Effector memory CD8-positive, alpha-beta T cell (primary cell): Measurements from ENCODE around the gene ROBO4.

ENCODE experiments used
- ATAC-seq: fragments of 150-1000 bp; cut with Tn5 transposase; replicated peaks from 2 replicates; pipeline ENCODE4 v1.10.0; 2021; ENCODE audit warnings: mild to moderate bottlenecking, moderate library complexity
- DNase-seq, 3 experiments: peaks; one replicate each; pipeline ENCODE4 v3.0.0; 2021
- H3K27ac Mint-ChIP-seq, 2 donors: one replicate each; pipeline ENCODE4 v1.8.0; 2022; ENCODE audit warnings: mild to moderate bottlenecking in 2 of 2, mixed read lengths in 2 of 2, moderate library complexity in 2 of 2
- H3K27me3 Mint-ChIP-seq, 2 donors: one replicate each; pipeline ENCODE4 v1.8.0; 2022; ENCODE audit warnings: mixed read lengths in 2 of 2
- H3K36me3 Mint-ChIP-seq: one replicate; pipeline ENCODE4 v1.8.0; 2022; ENCODE audit warnings: mild to moderate bottlenecking, moderate library complexity, mixed read lengths; ENCODE audit not compliant: insufficient read depth
- H3K4me1 Mint-ChIP-seq, 2 donors: one replicate each; pipeline ENCODE4 v1.8.0; 2022; ENCODE audit warnings: low read depth in 2 of 2, mixed read lengths in 2 of 2
- H3K4me3 Mint-ChIP-seq, 2 donors: one replicate each; pipeline ENCODE4 v1.8.0; 2022; ENCODE audit warnings: mild to moderate bottlenecking in 2 of 2, mixed read lengths in 2 of 2, moderate library complexity in 2 of 2
- H3K9me3 Mint-ChIP-seq, 2 donors: one replicate each; pipeline ENCODE4 v1.8.0; 2022; ENCODE audit warnings: mixed read lengths in 2 of 2

Gene ROBO4

DNA sequence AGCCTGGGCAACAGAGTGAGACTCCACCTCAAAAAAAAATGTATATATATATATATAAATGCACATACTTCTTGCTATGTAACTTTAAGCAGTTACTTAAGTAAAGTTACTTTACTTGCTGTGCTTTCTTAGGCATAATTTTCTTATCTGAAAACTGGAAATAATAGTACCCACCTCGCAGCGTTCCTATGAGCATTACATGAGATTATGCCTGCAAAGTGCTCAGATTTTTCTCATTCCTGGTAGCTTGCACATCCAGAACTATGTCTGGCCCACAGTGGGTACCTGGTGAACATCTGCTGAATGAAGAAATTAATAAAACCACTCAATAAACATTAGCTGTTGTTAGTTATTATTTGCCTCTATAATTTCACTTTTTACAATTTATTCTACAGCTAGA lies 38.5 kb downstream of the ROBO4 start:
- H3K9me3 Mint-ChIP-seq = no peaks in the 10 kb centered on the region
- H3K36me3 Mint-ChIP-seq = no peaks in the 10 kb centered on the region
- no peak overlapping the region for H3K4me3 Mint-ChIP-seq
- no peak for DNase-seq
- peaks cover 40 to 48% of the 10 kb centered on the region in 2 donors for H3K27me3 Mint-ChIP-seq
- H3K4me1 Mint-ChIP-seq = peaks cover 3 to 8% of the 10 kb centered on the region in 2 donors
- no peak for ATAC-seq
- no peak overlapping the region for H3K27ac Mint-ChIP-seq

GRCh38 chr11:124846070-124846673 lies 51.5 kb downstream of the ROBO4 start:
- no peaks in the 10 kb centered on the region for H3K9me3 Mint-ChIP-seq
- no peak overlapping the region for H3K27ac Mint-ChIP-seq
- ATAC-seq (no peak), DNase-seq (no peak)
- H3K36me3 Mint-ChIP-seq = peaks cover 3% of the 10 kb centered on the region
- H3K4me1 Mint-ChIP-seq = no peaks in the 10 kb centered on the region
- H3K4me3 Mint-ChIP-seq = no peak overlapping the region
- peaks cover 92 to 96% of the 10 kb centered on the region in 2 donors for H3K27me3 Mint-ChIP-seq

GRCh38 chr11:124844664-124845079 lies 53.0 kb downstream of the ROBO4 start:
- Mint-ChIP-seq H3K4me1 (peaks cover 4 to 5% of the 10 kb centered on the region in 2 donors), H3K27me3 (peaks cover 97 to 98% of the 10 kb centered on the region in 2 donors), H3K27ac (no peak overlapping the region), H3K4me3 (no peak overlapping the region), H3K9me3 (no peaks in the 10 kb centered on the region), H3K36me3 (peaks cover 3% of the 10 kb centered on the region)
- DNase-seq = no peak
- ATAC-seq = no peak

DNA sequence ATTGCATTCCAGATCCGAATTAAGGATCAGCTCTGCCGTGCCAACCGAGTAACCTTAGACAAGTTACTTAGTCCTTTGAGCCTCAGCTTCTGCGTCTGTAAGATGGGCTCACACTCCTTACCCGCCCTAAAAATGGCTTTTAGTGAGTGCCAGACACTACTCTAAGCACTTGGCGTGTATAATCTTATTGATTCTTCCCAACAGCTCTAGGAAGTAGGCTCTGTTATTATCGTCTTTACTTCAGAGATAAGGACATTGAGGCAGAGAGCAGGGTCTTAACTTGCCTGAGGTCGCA lies 54.1 kb downstream of the ROBO4 start:
- Mint-ChIP-seq H3K9me3 (no peaks in the 10 kb centered on the region), H3K4me1 (peaks cover 4 to 5% of the 10 kb centered on the region in 2 donors), H3K27ac (no peak overlapping the region), H3K27me3 (peaks cover 92 to 98% of the 10 kb centered on the region in 2 donors), H3K4me3 (no peak overlapping the region), H3K36me3 (peaks cover 3% of the 10 kb centered on the region)
- DNase-seq (no peak), ATAC-seq (no peak)

DNA sequence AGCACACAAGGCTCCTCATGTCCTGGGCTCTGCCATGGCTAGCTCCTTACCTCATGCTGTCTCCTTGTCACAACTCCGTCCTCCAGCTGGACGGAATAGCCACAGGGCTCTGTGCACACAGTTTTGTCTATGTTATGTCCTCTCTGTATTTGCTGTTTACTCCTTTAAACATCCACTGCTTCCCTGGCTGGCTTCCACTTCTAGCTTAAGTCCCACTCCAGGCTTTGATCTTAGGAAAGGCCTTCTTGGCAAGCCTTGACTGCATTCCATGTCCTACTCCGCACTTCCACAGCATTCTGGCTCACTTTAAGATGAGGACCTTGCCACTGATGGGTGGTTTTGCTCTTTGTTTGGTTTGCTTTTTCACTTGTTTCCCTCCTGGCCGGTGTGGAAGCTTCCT lies 55.4 kb downstream of the ROBO4 start:
- H3K4me3 Mint-ChIP-seq = no peak overlapping the region
- H3K27me3 Mint-ChIP-seq = peaks cover 87 to 98% of the 10 kb centered on the region in 2 donors

GRCh38 chr11:124841840-124842239 lies 55.8 kb downstream of the ROBO4 start:
- H3K4me3 Mint-ChIP-seq = no peak overlapping the region
- H3K27me3 Mint-ChIP-seq = peaks cover 82 to 98% of the 10 kb centered on the region in 2 donors
- peaks cover 8% of the 10 kb centered on the region in 2 donors for H3K4me1 Mint-ChIP-seq
- H3K27ac Mint-ChIP-seq = no peak overlapping the region
- peaks cover 3% of the 10 kb centered on the region for H3K36me3 Mint-ChIP-seq
- ATAC-seq (no peak), DNase-seq (no peak)
- no peaks in the 10 kb centered on the region for H3K9me3 Mint-ChIP-seq

More for the DNA sequence above, 55.4 kb downstream of the ROBO4 start:
- peaks cover 4 to 5% of the 10 kb centered on the region in 2 donors for H3K4me1 Mint-ChIP-seq
- DNase-seq = no peak
- H3K9me3 Mint-ChIP-seq = no peaks in the 10 kb centered on the region
- H3K27ac Mint-ChIP-seq = no peak overlapping the region
- ATAC-seq = no peak
- H3K36me3 Mint-ChIP-seq = peaks cover 3% of the 10 kb centered on the region

- Mint-ChIP-seq H3K4me1 (peaks cover 12 to 13% of the 10 kb centered on the region in 2 donors), H3K27ac (no peak overlapping the region), H3K36me3 (peaks cover 3% of the 10 kb centered on the region), H3K9me3 (no peaks in the 10 kb centered on the region), H3K4me3 (no peak overlapping the region), H3K27me3 (peaks cover 76 to 97% of the 10 kb centered on the region in 2 donors)
- DNase-seq (no peak), ATAC-seq (no peak)
These were observed 56.5 kb downstream of the ROBO4 start for GRCh38 chr11:124841201-124841600.

DNA sequence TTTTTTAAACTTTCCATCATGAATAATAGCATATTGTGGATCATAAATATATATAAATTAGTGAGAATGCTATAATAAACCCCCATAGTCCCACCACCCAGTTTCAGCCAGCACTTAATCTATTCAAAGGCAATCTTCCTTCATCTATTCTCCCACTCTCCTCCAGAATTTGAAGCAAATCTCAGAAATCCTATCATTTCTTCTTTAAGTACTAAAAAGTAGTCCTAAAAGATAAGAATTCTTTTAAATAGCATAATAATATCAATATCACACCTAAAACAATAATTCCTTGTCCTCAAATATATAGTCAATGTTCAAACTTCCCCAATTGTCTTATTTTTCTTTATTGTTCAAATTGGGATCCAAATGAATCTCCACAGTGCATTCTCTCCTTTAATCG lies 57.0 kb downstream of the ROBO4 start:
- ATAC-seq = no peak
- peaks cover 71 to 97% of the 10 kb centered on the region in 2 donors for H3K27me3 Mint-ChIP-seq
- H3K9me3 Mint-ChIP-seq = no peaks in the 10 kb centered on the region
- H3K4me3 Mint-ChIP-seq = peak overlapping the region in 1 of 2 donors; percentile 54
- H3K36me3 Mint-ChIP-seq = peaks cover 3% of the 10 kb centered on the region
- H3K4me1 Mint-ChIP-seq = peaks cover 14 to 15% of the 10 kb centered on the region in 2 donors
- DNase-seq = no peak
- no peak overlapping the region for H3K27ac Mint-ChIP-seq

- Mint-ChIP-seq H3K27ac (no peak overlapping the region), H3K9me3 (no peaks in the 10 kb centered on the region), H3K36me3 (peaks cover 3% of the 10 kb centered on the region), H3K27me3 (peaks cover 69 to 97% of the 10 kb centered on the region in 2 donors), H3K4me1 (peaks cover 14 to 15% of the 10 kb centered on the region in 2 donors), H3K4me3 (peak overlapping the region; percentile 54 to 65)
- DNase-seq (no peak), ATAC-seq (no peak)
These were observed 57.6 kb downstream of the ROBO4 start for GRCh38 chr11:124839972-124840621.

DNA sequence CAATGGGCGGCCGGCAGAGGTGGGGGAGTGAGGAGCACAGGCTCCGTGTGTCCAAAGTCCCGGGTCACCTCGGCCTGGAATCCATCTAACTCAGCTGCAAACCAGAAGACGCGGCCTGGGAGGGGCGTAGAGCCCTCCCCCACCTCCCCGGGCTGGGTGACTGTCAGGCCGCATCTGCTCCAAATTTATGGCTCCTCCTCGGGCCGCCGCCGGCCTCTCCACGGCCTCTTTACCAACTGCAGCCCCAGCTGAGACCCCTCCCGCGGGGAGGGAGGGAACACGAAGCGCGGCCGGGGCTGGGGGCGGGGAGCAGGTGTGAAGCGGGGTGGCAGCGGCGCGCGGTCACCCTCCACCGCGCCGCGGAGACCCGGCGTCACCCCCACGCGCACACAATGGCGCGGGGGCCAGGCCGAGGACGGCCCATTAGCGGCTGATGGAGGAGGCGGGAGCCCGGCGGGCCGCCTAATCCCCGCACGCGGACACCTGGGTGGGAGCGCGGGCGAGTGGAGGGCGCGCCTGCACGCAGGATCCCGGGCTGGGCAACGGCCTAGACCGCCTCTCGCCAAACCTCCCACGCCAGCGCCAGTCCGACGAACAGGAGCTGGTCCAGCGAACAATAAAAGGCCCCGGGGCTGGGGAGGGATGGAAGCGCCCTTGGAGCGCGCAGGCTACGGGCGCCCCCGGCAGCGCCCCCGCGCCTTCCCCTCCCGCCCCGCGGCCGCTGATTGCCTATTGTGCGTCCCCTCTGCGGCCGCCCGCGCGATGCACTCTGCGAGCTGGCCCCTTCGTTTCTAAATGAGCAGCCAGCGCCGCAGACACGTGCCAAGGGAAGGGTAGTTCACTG lies 58.3 kb downstream of the ROBO4 start:
- H3K4me3 Mint-ChIP-seq = peak overlapping the region; percentile 54 to 65
- ATAC-seq = peak; percentile 14

GRCh38 chr11:124838805-124839127 lies 58.9 kb downstream of the ROBO4 start:
- Mint-ChIP-seq H3K27me3 (peaks cover 57 to 93% of the 10 kb centered on the region in 2 donors), H3K27ac (no peak overlapping the region), H3K9me3 (no peaks in the 10 kb centered on the region), H3K36me3 (peaks cover 3% of the 10 kb centered on the region), H3K4me3 (no peak overlapping the region), H3K4me1 (peaks cover 14 to 15% of the 10 kb centered on the region in 2 donors)
- DNase-seq = no peak
- ATAC-seq = no peak

More for the DNA sequence above, 58.3 kb downstream of the ROBO4 start:
- Mint-ChIP-seq H3K27me3 (peaks cover 62 to 93% of the 10 kb centered on the region in 2 donors), H3K36me3 (peaks cover 3% of the 10 kb centered on the region), H3K9me3 (no peaks in the 10 kb centered on the region), H3K27ac (no peak overlapping the region), H3K4me1 (peaks cover 14 to 15% of the 10 kb centered on the region in 2 donors)
- no peak for DNase-seq

DNA sequence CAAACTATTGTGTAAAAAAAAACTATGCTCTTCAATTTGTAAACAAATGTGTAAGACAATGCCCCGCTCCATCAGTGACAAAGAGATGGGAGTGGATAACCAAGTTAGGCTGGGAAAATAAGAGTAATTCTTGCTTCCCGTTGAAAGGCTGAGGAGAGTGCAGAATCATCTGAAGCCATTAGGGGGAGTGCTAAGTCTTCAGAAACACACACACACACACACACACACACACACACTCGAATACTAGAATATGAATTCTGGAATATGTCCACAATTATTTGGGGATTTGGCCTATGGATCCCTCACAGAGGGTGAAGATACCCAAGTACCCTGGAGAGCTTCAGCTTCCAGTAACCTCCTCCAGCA lies 60.2 kb downstream of the ROBO4 start:
- Mint-ChIP-seq H3K4me3 (no peak overlapping the region), H3K36me3 (no peaks in the 10 kb centered on the region), H3K4me1 (peaks cover 14 to 15% of the 10 kb centered on the region in 2 donors), H3K9me3 (no peaks in the 10 kb centered on the region), H3K27me3 (peaks cover 52 to 93% of the 10 kb centered on the region in 2 donors), H3K27ac (no peak overlapping the region)
- DNase-seq = no peak
- no peak for ATAC-seq

DNA sequence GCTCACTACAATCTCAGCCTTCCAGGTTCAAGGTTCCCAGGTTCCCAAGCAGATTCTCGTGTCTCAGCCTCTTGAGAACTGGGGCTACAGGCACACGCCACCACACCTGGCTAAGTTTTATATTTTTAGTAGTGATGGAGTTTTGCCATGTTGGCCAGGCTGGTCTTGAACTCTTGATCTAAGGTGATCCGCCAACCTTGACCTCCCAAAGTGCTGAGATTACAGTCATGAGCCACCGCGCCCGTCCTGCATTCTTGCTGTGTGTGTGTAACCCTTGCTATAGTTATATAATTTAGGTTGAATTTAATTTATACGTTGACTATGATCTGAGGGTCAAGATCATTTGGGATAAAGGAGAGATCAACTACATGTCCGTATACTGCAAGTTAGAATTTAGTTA lies 61.7 kb downstream of the ROBO4 start:
- H3K4me1 Mint-ChIP-seq = peaks cover 14 to 15% of the 10 kb centered on the region in 2 donors
- no peaks in the 10 kb centered on the region for H3K9me3 Mint-ChIP-seq
- peaks cover 46 to 83% of the 10 kb centered on the region in 2 donors for H3K27me3 Mint-ChIP-seq
- no peak overlapping the region for H3K27ac Mint-ChIP-seq
- peak overlapping the region; percentile 79 to 85 for H3K4me3 Mint-ChIP-seq
- H3K36me3 Mint-ChIP-seq = no peaks in the 10 kb centered on the region
- no peak for ATAC-seq
- no peak for DNase-seq
